DMS114 treated with DMSO at 0.1 percent for 48 hours (cell line): ENCODE measurements around the gene ITGAE.
A peak's percentile ranks its signal among the peaks of the same experiment; 100 is the strongest.
"Not testable (repeated sequence)": the region's sequence is repeated elsewhere in the genome, so short reads cannot be mapped to it uniquely, and the experiment has no call there.

Experiments
- DNase-seq: peaks from one replicate; lab custom pipeline; 2025; ENCODE audit not compliant: unreplicated experiment; lab: John Stamatoyannopoulos, UW

ITGAE gene

DNA sequence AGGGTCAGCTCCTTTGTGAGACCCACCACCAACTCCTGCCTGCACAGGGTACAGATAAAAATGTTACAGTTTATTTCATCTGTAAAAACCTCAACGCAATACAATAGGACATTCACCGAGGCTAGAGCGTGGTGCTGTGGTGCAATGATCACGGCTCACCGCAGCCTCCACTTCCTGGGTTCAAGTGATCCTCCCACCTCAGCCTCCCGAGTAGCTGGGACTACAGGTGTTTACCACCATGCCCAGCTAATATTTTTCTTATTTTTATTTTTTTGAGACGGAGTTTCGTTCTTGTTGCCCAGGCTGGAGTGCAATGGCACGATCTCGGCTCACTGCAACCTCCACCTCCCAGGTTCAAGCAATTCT lies 66.1 kb downstream of the ITGAE start:
- not testable (repeated sequence) for DNase-seq

DNA sequence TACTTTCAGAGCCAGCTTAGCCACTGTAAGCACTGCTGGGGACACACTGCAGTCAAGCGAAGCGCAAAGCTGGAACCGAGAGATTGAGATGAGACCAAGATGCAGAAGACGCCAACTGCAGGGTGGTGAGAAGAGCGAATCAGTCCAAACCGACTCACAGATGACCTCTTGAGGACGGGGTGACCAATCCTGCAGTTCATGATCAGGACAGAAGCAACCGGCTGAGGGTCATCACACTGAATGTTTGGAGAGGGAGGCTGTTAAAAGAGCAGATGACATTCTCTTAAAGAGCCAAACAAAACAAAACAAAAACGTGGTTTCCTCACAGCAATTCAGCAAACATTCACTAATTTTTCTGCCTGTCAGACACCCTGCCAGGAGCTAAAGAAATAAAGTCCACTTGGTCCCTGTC lies 68.8 kb downstream of the ITGAE start:
- DNase-seq: no peak

DNA sequence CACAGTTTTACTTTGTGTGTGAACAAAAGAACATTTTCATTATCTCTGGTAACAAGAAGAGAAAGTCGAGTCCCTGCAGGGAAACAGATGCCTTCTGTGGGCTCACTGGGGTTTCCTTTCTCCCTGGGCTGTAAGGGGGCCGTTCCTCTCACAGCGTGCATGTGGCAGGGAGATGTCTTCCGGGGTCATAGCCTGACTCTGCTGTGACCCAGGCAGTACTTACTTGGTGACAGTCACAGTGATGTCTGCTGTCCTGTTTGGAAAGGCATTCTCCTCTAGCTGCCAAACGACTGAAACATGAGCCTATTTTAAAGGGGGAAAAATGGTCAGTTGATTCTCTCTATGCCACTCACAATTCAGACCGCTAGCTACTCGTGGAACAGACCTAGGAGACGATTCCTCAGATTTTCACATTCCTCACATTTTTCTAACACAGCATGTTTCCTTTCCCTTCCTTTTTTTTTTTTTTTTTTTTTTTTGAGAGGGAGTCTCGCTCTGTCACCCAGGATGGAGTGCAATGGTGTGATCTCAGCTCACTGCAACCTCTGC lies 70.0 kb downstream of the ITGAE start:
- DNase-seq: no peak

DNA sequence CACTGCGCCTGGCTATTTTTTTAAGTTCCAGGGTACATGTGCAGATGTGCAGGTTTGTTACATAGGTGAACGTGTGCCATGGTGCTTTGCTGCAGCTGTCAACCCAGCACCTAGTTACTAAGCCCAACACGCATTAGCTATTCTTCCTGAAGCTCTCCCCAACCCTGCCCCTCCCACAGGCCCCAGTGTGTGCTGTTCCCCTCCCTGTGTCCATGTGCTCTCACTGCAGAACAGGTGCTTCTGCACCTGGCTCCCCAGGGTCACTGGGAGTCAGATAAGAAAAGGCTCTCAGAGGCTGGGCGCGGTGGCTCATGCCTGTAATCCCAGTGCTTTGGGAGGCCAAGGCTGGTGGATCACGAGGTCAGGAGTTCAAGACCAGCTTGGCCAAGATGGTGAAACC lies 71.1 kb downstream of the ITGAE start:
- DNase-seq: no peak

DNA sequence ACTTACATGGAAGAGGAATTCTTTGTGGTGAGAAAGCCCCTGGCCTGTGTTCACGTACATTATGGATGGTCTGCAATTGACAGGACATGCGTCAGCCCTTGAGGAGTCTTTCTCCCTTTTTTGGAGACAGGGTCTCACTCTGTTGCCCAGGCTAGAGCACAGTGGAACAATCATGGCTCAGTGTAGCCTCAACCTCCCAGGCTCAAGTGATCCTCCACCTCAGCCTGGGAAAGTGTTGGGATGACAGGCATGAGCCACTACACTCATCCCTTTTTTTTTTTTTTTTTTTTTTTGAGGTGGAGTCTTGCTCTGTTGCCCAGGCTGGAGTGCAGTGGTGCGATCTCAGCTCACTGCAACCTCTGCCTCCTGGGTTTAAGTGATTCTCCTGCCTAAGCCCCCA lies 72.9 kb downstream of the ITGAE start:
- DNase-seq: not testable (repeated sequence)

DNA sequence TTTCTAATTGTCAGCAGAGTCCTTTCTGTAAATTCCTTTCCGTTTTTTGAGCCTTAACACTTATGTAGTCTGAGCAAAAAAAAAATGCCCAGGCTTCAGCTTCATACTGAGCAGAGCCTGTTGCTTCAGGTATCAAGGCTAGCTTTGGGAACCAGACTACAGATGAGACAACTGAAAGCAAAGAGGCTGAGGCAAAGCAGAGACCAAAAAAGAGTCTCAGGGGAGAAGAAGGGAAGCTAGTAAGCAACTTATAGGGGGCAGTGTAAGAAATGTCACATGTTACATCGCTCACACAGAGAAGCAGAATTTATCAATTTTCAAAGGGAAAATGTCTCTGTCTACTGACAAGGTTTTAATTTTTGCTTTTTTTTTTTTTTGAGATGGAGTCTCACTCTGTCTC lies 73.9 kb downstream of the ITGAE start:
- no peak for DNase-seq

DNA sequence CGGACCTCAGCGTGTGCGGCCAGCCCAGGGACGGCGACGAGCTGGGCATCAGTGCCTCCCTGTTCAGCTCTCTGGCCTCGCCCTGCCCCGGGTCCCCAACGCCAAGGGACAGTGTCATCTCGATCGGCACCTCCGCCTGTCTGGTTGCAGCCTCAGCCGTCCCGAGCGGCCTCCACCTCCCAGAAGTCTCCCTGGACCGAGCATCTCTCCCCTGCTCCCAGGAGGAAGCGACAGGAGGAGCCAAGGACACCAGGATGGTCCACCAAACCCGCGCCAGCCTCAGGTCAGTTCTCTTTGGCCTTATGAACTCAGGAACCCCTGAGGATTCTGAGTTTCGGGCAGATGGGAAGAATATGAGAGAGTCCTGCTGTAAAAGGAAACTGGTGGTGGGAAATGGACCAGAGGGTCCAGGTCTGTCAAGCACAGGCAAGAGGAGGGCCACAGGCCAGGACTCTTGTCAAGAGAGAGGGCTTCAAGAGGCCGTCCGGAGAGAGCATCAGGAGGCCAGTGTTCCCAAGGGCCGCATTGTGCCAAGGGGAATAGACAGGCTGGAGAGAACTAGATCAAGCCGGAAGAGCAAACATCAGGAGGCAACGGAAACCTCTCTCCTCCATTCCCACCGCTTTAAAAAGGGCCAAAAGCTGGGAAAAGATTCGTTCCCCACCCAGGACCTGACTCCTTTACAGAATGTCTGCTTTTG lies 76.5 kb downstream of the ITGAE start:
- no peak for DNase-seq

DNA sequence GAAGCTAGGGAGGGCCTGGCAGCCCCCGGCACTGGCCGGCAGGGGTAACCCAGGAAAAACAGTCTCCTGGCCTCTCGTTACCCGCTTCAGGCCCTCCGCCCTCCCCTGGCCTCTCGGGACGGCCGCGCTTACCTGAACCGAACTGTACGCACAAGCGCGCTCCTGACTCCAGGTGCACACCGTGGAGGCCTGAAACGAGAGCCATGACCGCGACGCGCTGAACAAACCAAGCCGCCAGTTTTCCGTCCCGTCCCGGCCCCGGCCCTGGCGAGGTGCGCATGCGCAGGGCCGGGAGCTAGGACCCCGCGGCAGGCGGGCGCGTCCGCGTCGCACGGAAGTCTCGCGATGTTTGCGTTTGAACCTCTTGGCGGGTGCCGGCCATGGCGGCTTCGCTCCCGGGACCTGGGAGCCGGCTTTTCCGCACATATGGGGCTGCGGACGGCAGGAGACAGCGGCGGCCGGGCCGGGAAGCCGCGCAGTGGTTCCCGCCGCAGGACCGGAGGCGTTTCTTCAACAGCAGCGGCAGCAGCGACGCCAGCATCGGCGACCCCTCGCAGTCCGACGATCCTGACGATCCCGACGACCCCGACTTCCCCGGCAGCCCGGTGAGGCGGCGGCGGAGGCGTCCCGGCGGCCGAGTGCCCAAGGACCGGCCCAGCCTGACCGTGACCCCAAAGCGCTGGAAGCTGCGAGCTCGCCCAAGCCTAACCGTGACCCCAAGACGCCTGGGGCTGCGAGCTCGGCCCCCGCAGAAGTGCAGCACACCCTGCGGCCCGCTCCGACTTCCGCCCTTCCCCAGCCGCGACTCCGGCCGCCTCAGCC lies 77.2 kb downstream of the ITGAE start, which contains the start of gene HASPIN:
HASPIN (plus strand) TSS at position 348 of the 822 bp plus-strand sequence; CDS start at position 381, 33 bp downstream.
- DNase-seq: peak; percentile 66

DNA sequence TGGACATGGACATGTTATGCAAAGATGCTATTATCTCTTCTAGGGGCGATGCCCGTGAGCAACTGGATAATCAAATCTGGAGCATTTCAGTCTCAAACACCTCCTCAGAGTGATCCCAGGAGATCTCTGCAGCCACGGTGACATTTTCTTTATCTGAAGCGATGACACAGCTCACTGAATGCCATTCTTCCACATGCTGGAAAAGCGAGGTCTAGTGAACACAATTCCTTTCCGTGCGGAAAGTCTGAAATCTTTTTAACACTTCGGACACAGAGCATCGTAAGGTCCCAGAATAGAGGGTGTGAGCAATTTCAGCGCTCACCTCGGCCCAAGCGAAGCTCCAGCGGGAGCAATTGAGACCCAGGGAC lies 77.8 kb downstream of the ITGAE start:
- no peak for DNase-seq

DNA sequence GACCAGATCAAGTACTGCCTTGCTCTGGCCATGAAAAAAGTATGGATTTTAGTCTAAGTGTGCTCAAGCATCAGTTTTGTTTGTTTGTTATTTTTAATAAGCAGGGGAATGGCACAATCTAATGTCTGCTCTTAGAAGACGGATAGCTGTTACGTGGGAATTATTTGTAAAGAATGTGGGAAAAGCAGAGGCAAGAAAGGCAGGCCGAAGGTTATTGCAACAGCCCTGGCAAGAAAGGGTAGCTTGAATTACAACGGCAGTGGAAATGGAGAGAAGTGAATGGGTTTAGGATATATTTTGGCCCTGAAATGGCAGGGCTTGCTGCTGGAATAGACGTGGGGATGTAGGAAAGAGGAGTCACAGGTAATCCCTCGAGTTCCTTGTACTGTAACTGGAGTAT lies 78.3 kb downstream of the ITGAE start:
- no peak for DNase-seq

DNA sequence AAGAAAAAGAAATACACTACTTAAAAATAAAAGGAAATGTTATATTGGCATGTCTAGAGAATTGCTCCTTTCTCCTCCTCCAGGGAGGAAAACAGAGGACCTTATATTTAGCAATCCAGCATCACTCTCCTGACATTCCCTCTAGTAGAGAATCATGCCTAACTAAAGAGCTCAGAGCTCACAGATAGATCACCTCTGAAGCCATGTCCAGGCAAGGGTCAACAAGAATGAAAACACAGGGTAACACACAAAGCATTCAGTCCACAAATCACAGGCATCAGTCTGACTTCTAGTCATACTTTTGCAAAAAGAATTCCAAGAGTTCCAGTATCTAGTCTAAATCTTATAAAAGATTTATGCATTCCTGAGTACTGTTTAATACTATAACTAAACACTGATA lies 81.7 kb downstream of the ITGAE start:
- DNase-seq: no peak

DNA sequence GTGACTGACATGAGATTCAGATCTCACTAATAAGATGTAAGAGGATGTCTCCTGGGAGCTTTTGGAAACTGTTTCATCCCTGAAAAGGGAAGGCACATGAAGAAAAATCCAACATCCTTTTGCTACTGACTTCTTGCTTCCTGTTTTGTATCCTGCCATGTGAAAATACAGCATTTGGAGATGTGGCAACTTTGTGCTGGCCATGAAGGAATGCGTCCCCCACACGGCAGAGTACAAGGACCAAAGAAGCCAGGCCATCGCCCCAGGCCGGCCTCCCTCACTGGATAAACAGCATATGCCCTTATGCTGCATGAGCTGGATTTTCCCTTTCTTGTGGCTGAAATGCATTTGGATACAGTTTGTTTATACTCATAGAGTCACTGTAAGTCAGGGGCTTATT lies 82.8 kb downstream of the ITGAE start:
- no peak for DNase-seq

DNA sequence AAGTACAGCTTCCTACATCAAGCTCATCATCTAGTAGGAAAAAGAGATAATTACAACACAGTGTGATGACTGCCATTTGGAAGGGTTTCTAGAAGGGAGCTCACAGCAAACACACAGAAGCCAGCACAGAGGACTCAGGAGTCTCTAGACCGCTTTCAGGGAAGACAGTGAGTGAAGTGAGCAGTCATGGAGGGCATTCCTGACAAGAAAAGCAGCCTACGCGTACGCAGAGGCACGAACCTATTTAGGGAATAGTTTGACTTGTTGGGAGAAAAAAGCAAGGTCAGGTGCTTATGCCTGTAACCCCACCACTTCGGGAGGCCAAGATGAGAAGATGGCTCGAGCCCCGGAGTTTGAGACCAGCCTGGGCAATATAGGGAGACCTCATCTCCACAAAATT lies 85.7 kb downstream of the ITGAE start:
- no peak for DNase-seq

DNA sequence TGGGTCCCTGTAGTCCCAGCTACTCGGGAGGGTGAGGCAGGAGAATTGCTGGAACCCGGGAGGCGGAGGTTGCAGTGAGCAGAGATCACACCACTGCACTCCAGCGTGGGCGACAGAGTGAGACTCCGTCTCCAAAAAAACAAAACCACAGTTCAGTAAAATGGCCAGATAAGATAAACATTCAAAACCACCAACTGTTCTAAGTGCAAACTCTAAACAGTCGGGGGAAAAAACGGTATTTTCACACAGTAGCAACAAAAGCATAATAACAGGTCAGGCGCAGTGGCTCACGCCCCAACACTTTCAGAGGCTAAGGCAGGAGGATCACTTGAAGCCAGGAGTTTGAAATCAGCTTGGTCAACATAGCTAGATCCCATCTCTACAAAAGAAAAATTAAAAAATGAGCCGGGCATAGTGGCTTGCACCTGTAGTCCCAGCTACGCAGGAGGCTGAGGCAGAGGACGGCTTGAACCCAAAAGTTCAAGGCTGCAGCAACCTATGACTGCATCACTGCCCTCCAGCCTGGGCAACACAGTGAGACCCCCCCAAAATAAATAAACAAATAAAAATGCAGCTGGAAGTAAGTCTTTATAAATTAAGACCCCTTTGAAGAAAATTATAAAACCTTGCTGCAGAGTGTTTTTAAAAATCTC lies 88.1 kb downstream of the ITGAE start:
- no peak for DNase-seq

DNA sequence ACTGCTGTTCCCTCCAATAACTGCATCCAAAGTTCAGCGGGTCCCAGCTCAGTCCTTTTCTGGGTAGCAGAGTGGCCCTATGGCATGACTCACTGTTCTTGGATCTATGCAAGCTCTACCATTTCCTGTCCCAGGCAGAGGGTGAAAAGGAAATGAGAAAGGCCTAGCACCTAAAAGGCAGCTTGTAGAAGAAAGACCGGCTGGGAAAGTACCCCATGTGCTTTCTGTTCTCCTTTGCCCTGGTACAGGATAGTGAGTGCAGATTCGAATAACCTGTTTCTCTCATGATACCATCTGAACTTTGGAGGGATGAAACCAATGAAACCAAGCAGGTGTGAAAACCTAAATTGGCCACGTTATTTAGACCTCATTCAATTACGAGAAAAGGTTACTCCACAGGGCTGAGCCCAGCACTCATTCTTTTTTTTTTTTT lies 90.0 kb downstream of the ITGAE start:
- DNase-seq: no peak

DNA sequence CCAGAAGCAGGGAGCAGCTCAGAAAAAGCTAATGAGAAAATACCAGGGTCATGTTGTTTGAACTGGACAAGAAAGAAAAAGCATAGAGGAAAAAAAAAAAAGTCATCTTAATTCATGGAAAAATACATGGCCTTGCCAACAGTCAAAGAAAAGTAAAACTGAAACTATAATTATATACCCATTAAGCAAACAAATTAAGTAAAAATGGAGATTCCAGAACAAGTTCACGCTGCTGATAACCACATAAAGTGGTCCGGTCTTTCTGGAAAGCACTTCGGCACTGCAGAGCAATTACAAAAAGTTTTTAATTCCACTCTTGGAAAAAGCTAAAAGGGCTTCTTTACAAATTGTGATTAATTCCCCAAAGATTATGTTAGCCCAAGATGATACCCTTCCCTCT lies 92.6 kb downstream of the ITGAE start:
- no peak for DNase-seq

DNA sequence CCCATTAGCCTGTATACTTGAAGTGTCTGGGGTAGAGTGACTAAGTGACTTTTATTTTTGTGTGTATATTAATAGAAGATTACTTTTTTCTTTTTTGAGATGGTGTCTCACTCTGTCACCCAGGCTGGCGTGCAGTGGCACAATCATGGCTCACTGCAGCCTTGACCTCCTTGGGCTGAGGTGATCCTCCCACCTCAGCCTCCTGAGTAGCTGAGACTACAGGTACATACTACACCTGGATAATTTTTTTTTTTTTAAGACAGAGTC lies 95.3 kb downstream of the ITGAE start:
- DNase-seq: not testable (repeated sequence)

DNA sequence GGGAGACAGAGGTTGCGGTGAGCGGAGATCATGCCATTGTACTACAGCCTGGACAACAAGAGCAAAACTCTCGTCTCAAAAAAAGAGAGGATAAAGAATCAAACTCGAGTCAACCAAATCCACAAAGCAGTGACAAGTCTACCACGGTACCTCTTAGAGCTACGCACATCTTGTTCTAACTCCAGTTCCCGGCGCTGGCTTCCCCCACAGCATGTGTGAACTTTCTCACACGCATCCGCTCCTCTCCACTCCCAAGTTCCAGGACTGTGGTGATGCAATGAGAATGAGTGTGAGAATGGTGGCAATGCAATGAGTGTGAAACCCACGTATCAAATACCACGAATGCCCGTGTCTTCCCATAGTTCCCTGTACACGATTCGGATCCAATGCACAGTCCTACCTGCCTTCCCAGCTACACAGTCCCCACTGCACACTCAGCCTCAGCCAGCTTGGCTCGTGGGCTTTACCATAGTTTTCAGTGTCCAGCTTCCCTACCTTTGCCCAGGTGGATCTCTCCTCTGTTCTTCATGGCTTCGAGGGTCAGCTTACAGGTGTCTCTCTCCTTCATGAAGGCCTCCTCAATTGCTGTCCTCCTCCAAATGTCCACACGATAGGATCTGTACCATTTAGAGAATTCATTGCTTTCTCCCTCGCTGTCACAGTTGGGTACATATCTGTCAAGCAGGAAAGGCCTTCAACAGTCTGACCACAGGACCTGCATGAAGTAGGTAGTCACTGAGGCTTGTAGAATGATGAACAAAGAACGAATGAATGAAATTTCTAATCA lies 95.9 kb downstream of the ITGAE start:
- no peak for DNase-seq

DNA sequence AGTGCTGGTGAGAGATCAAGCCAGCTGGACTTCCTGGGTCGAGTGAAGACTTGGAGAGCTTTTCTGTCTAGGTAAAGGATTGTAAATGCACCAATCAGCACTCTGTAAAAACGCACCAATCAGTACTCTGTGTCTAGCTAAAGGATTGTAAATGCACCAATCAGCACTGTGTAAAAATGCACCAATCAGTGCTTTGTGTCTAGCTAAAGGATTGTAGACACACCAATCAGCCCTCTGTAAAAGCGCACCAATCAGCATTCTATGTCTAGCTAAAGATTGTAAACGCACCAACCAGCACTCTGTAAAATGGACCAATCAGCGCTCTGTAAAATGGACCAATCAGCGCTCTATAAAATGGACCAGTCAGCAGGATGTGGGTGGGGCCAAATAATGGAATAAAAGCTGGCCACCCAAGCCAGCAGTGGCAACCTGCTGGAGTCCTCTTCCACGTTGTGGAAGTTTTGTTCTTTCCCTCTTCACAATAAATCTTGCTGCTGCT lies 98.9 kb downstream of the ITGAE start:
- DNase-seq: not testable (repeated sequence)

DNA sequence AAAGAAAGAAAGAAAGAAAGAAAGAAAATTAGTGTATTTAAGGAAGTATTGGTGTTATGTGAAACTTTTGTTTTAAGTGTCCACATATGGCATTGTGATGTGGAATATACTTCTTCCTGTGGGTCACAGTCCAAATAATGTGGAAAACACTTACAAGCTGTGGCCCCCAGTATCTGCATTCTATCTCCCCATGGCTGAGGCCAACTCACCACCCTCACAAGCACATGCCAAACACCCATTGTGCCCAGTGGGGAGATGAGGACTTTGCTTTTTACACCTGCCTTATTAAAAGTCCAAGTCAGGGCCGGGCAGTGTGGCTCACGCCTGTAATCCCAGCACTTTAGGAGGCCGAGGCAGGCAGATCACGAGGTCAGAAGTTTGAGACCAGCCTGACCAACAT lies 101.0 kb downstream of the ITGAE start:
- no peak for DNase-seq

DNA sequence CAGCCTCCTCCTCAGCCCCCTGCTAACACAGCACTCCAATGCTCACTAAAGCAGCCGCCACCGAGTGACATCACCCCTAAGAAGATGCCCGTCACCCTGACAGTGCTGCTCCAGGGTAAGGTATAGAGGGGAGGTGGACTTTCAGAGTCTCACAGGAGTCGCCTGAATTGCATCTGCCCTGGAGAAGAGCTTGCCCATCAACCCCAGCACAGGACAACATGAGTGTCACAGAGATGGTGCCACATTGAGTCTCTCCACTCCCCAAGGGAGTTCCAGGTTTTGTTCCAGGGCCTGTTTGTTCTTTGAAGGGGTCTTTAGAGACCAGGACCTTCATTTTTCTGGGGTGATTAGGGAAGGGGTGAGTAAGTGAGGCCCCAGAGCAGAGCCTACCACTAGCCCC lies 102.8 kb downstream of the ITGAE start:
- no peak for DNase-seq
